ENCODE results near the gene CLDN19.

- TF ChIP-seq CTCF (IDR thresholded peaks at IDR 0.05; ENCODE audit: low read depth, low read length, missing input control) (no peak), RAD21 (IDR thresholded peaks at IDR 0.05) (no peak), ZBTB33 (IDR thresholded peaks at IDR 0.05) (no peak)
Measured at GRCh38 chr1:42783092-42783491, 43.1 kb upstream of the CLDN19 start.

All from liver (tissue), 3 donors.